Amniotic epithelial cell (primary cell): ENCODE results near the gene HGD.
"Not testable (repeated sequence)": the region's sequence is repeated elsewhere in the genome, so short reads cannot be mapped to it uniquely, and the experiment has no call there.

Source experiments
- DNase-seq: peaks from one replicate; pipeline ENCODE4 v3.0.0-alpha.2; 2010; ENCODE audit warnings: low read depth

HGD gene

GRCh38 chr3:120680193-120680894 is 1.7 kb downstream of the HGD start:
- no peak for DNase-seq

DNA sequence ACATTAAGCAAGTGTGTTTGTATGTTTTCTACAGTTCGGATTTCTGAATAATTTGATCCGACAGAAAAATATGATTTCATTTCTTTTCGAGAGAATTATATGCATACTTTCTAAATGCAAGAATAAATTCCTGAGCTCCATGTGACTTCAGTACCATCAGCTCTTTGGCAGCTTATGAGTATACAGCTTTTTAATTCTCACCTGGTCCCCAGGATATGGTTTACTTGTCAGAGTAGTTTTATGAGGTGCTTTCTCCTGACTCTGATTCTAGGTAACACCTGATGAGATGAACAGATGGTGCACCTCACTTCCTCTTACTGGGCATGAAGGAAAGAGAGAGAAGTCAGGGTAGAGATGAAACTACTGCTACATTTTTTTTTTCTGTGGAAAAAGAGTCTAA is 3.1 kb downstream of the HGD start:
- no peak for DNase-seq

- peak; percentile 66 for DNase-seq
Measured at GRCh38 chr3:120678331-120678947, 3.6 kb downstream of the HGD start.

- not testable (repeated sequence) for DNase-seq
Measured at GRCh38 chr3:120677193-120677592, 4.8 kb downstream of the HGD start.

- no peak for DNase-seq
Measured at GRCh38 chr3:120673116-120673515, 8.9 kb downstream of the HGD start.

- no peak for DNase-seq
Measured at GRCh38 chr3:120670576-120670975, 11.5 kb downstream of the HGD start.

DNA sequence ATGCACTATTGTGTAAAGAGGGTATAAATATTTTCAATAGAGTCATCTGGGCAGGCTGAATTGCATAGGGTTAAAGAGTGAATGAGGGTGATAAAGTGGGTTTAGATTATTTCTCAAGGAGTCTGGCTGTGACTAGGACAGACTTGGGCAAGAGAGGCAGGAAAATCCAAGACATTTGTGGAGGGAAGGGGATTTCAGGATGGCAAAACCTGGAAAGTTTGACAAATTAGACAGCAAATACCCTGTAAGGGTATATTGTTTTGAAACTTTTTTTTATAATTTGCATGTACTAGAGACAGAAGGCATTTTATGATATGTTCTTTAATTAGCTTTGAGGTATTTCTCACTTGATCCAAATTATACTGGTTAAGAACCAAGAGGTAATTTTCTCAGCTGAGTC is 17.1 kb downstream of the HGD start:
- no peak for DNase-seq

DNA sequence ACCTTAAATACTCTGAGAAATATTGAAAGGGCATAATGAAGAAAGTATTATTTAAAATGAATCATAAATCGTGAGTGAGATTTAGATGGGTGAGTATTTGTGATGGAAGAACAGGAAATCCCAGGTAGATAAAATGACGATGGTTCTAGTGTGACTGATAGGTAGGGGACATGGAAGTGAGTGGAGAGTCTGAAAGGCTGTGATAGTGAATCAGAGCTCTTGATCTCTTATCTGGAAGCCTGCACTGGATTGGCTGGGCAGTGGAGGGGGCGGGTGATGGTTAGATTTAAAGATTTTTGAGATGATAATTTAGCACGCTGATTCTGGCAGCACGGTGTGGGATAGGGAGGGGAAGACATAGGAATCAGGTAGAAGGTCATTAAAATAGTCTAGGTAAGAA is 20.1 kb downstream of the HGD start:
- no peak for DNase-seq

DNA sequence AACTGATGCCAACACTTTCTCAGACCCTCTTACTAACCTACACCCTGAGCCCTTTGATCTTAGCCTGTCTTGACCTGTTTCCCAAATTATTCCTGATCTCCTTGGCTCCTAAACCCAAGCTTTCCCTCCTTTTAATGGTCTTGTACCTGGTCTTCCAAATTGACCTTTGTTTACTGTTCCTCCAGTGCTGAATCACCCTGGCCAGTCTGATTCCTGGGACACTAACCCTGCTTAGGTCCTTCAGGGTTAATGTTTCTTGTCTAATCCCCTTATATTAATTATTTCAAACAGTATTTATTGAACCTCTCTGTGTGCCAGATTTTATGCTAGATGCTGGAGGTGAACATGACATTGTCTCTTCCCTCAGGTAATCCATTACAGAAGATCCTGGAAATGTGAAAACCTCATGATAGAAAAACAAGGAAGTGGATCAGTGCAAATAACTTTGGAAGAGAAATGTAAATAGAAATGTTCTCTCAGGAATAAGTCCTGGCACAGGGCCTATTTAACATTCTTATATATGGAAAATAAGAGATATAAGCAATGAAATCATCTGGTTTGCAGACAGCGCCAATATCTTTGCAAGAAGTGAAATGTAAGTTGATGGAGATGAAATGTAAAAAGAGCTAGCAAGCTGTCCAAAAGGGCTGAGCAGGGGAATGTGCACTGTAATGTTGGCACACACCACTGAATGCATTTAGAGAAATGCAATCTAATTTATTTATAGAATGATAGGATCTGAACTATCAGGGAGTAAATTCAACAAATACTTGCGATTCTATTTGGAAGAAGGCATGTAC is 20.7 kb downstream of the HGD start:
- DNase-seq = no peak

DNA sequence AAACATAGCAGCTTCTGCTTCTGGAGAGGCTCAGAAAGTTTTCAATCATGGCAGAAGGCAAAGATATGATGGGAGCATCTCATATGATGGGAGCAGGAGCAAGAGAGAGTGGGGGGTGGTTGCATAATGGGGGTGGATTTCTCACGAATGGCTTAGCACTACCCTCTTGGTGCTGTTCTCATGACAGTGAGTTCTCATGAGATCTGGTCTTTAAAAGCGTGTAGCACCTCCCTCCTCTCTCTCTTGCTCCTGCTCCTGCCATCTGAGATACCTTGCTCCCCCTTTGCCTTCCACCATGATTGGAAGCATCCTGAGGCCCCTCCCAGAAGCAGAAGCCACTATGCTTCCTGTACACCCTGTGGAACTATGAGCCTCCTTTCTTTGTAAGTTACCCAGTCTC is 22.2 kb downstream of the HGD start:
- DNase-seq = no peak

DNA sequence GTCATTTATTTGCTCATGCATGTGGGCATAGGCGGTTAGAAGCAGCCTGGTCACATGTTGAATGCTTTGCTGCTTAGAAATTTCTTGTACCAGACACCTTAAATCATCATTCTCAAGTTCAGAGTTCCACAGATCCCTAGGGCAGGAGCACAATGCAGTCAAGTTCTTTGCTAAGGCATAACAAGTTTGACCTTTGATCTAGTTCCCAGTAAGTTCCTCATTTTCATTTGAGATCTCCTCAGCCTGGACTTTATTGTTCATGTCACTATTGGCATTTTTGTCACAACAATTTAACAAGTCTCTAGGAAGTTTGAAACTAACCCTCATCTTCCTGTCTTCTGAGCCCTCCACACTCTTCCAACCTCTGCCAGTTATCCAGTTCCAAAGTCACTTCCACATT is 22.8 kb downstream of the HGD start:
- DNase-seq = no peak

DNA sequence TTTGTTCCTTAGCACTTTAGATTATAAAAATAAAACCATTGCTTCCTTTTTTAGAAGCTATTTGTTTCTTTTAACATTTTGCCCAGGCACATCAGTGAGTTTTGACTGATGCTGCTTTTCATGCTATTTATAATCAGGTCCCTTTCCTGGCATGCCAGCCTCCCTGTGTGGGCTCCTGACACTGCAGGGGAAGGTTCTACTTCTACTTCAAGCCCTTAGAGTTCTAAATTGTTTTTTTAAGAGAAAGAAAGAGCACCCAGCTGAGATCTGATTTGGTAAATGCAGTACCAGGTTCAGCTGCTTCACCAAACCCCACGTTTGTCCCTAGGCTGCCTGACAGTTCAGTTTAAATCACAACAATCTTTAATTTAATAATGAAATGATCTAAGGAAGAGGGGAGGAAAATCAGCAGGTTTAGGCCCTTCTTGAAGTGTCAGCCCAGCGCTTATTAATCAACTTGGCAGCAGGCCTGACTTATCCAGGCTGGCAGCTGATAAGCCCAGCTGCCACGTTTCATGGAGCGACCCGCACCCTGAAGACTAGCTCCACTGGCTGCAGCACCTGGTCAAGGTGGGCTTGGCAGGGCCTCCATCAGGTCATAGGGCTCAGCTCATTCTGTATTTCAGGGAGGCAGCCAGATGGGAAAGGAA is 29.0 kb downstream of the HGD start:
- DNase-seq = no peak

DNA sequence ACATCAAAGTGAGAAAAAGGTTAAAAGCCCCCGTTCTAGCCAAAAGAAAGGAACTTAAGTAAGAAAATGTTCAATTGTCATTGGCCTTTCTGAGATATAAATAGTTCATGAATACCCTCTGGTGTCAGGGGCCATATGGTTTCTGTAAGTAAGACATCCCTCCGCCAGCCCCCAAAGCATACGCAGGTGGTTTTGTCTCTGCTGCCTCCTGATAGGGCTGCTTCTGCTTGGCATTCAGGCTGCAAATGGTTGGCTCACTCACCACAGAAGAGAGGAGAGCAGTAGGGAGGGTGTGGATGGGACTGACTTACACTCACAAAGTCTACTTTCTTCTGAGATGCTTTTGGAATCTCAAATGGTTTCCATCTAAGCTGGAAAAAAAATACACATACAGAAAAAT is 29.8 kb downstream of the HGD start:
- DNase-seq = no peak

GRCh38 chr3:120650311-120650710 is 31.7 kb downstream of the HGD start:
- DNase-seq = no peak

DNA sequence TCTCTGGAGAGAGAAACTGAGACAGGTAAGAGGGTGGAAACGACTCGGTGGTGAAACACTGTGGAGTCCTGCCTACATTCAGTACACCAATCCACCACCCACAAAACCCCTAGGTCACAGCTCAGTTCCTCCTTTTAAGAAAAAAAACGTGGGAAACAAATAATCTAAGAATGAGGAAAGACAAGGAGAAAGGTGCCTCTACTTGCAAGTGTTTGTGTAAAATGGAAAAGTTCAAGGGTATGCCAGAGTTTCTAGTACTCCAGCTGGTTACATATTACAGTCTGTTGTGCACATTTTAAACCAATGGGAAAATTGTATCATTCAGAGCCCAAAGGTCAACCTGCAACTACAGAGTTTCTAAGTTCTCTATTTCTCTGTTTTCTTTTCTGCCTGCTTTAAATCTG is 32.2 kb downstream of the HGD start:
- DNase-seq = no peak

GRCh38 chr3:120648290-120648689 is 33.7 kb downstream of the HGD start:
- no peak for DNase-seq

GRCh38 chr3:120646771-120647432 is 35.1 kb downstream of the HGD start:
- no peak for DNase-seq

DNA sequence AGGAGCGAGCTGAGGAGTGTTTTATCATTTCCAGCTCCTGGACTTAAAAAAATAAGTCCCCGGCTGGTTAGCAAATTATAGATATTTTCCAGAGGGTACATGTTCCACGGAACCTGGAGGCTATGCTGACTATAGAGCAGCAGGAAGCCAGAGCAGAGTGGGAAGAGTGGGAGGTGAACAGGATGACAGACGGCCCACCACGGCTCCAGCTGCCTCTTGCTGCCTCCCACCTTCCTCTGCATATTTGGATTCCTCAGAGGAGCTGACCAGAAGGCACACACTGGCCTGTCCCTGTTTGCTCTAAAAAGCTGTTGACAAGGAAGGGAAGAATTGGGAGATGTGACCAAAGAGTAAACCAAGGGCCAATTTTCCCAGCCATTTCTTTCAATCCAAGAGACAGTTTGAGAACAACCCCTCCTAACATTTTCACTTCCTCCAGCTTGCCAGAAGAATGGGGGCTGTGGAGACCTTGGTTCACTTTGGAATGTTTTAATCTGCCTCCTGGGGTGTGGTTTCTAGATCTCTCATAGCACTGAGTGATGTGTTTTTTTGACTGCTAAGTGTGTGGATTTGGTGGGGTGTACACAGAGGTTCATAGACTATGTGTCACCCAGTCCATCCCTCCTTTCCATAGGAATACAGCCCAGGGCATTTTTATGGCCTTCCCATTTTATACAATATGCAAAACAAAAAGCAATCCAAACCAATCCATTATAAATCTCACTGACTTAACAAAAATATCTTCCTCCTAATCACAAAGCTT is 36.8 kb downstream of the HGD start:
- DNase-seq = peak; percentile 29

DNA sequence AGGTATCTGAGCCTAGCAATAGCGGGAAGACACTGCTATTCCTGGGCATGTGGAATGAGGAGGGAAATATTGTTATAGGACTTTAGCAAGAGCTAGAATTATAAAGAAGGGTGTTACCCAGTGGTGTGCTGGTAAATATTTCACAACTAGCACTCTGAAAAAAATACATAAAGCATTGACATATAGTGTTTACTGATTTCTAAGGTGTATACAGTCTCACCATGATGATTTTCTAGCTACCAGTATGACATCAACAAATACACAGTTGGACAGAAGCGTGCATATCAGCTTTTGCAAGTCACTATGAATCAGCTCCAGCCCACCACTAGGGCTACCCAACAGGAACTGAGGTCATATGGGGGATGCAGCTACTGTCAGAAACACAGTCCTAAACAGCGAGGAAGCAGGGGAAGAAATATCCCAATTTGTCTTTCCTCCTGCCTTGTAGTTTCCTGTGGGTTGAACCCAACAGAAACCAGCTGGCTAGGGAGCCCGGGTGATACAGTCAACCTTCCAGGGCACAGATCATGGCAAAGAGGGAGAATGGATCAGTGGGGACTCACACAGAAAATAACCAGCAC is 39.6 kb downstream of the HGD start:
- peak; percentile 74 for DNase-seq

GRCh38 chr3:120641696-120642246 is 40.3 kb downstream of the HGD start:
- no peak for DNase-seq

GRCh38 chr3:120640231-120640630 is 41.8 kb downstream of the HGD start:
- no peak for DNase-seq
